Measurements from ENCODE around the gene TXNDC2. TPM values are rescaled to one million over a fixed set of nuclear protein-coding genes. Genes with fewer than 3 reads are reported as not detected.
"Not testable (repeated sequence)": the region's sequence is repeated elsewhere in the genome, so short reads cannot be mapped to it uniquely, and the experiment has no call there.

Gene TXNDC2
- polyA plus RNA-seq (2013, experiment 1 of 2; ENCODE audit: insufficient read length): 0.10 TPM
- 0.25 TPM for polyA plus RNA-seq (2013, experiment 2 of 2; ENCODE audit: insufficient read length)

GRCh38 chr18:9885170-9886004 is at the start of gene TXNDC2:
TXNDC2 (plus strand) TSS chr18:9885973; CDS start chr18:9886681, 708 bp downstream.
- DNase-seq: no peak

DNA sequence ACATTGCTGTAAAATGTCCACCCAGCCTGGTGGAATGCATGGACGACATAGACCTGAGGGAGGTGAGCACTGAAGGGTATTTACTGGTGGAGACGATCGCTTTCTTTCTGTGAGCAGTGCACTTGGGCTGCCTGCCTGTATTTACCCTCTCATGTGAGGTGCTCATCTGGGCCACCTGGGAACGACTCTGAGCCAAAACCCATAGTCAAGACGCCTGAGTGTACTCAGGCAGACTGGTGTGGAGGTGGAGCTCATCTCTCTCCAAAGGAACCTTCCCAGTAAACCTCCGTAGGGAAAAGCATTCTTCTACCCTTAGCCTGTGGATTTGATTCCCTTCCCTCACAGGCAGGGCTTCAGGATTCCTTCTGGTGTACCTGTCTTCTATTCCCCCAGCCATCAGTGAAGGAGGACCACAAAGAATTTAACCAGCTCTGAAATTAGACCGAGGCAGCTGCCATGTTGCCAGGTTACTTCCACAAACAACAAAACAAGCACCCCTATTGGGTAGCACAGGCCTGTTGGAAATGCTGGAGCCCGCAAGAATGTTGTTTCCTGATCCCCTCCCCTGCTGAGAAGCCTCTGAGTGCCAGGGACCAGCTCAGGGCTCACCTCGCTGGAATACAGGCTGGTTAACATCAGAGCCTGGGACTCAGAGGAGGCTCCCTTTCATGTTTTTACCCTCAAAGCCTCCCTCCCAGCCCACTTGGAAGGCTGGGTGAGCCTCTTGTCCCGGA is 47.5 kb upstream of the TXNDC2 start:
- peak; percentile 79 for DNase-seq

- DNase-seq: no peak
These were observed 46.6 kb upstream of the TXNDC2 start for GRCh38 chr18:9839211-9839610.

DNA sequence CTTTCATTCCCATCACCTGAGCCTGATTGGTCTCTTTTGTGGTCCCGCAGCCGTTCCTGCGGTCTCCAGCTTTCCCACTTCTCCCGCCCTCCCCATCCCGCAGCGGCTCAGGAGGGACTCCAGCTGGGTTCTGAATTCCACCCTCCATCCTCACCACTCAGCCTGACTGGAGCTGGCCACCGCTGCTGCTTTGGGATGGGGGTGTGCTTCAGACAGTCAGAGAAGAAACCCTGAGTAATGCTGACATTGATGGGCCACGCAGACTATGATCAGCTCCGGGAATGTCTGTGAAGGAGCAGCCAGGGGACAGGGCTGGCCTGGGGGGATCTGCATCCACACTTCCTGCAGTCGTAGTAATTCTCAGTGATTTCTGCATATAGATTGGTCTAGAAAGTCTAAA is 45.9 kb upstream of the TXNDC2 start:
- peak; percentile 63 for DNase-seq

GRCh38 chr18:9841752-9842151 is 44.0 kb upstream of the TXNDC2 start:
- no peak for DNase-seq

- DNase-seq: no peak
These were observed 43.3 kb upstream of the TXNDC2 start for GRCh38 chr18:9842448-9842847.

DNA sequence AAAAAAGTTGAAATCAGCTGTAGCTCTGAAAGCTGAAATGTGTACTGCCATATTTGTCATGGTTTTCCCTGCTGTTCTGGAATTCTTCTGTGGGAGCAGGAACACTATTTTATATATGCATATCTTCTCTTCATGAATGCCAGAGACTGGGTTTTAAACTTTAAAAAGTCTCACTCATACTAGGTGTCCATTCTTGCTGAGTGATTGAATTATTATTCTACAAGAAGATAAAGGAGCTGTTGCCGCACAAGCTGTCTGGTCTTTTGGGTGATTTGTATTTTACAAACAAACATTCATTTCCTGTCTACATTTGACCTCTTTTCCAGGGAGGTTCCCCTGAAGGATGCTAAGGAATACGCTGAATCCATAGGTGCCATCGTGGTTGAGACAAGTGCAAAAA is 40.5 kb upstream of the TXNDC2 start:
- peak; percentile 60 for DNase-seq

DNA sequence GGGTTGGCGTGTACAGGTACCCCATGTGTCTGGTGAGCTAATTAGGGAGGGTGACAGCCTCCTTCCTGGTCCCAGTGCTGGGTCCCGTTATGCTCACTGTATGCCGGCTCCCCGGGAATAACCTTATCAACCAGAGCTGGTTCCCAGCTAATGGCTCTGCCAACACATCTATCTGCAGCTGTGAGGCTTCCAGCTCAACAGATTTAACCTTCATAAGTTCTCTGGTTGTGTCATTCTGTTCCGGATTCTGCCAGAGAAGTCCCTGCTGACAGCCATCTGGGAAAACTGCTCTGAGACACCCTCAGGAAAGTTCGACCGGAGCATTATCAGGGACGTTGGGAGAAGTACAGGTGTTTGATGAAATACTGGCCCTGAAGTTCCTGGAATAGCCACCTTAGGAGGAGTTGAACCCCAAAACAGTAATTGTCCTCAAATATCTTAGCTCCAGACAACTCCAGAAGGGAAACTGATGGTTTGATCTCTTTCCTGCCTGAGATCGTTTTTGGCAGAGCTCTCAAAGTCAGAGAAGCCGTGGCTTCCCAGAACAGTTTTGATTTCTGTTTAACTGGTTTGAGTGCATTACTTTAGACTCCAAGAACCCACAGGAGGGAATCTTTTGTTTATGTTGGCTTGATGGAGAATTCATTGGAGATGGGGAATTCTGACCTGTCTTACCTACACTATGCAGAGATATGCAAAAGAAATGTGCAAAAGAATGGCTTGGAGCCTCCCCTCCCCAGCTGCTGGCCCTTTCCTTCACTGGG is 39.4 kb upstream of the TXNDC2 start:
- peak; percentile 22 for DNase-seq

DNA sequence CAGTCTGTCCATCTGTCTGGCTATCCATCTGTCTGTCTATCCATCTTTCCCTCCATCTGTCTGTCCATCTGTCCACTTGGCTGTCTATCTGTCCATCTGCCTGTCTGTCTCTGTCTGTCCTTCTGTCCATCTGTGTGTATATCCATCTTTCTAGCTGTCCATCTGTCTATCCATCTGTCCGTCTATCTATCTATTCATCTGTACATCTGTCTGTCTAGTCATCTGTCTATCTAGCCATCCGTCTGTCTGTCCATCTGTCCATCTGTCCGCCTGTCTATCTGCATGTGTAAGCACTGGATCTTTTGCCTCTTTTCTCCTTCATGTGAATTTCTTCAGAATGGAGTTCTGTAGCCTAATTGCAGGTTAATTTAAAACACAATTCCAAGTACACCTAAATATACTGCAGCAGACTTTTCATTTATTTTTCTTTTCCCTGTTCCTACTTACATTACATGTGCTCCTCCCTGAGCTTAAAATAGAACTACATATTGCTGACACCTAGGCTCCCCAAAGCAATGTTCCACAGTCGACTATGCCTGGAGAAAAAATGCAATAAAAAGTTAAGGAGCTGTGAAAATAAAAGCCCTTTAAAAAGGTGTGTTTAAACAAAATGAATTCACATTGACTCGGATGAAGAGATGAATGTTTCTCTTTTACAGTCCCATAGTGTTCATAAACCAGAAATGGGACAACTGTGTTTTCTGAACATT is 37.4 kb upstream of the TXNDC2 start:
- no peak for DNase-seq

GRCh38 chr18:9849407-9850283 is 36.1 kb upstream of the TXNDC2 start:
- DNase-seq: no peak

DNA sequence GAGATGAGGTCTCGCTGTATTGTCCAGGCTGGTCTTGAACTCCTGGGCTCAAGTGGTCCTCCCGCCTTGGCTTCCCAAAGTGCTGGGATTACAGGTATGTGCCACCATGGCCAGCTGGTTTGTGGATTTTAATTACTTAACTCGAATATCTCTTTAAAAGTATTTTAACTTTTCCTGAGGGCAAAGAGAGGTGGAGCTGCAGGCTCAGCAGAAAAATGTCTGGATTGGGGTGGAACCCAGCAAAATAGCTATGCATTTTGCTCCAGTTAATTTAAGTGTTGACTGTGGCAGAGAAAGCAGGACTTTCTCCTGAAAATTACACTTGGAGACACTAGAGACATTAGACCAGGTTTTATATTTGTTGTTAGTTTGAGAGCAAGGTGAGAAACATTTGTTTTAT is 35.5 kb upstream of the TXNDC2 start:
- DNase-seq: no peak

DNA sequence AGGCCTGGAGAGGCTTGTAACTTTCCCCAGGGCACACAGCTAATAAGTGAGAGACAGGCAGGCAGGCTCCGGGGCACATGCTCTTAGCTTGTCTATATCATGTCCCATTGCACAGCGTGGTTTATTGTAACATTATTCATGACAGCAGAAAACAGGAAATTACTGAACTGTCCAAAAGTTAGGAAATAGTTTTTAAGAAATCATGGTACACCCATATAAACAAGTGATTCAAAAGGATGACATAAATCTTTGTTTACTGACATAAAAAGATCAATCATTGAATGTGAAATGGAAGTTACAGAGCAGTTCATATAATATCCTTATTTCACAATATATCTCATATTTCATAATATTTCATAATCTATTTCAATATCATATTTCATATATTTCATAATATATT is 34.3 kb upstream of the TXNDC2 start:
- DNase-seq: no peak

GRCh38 chr18:9852266-9853081 is 33.3 kb upstream of the TXNDC2 start:
- no peak for DNase-seq

- DNase-seq: no peak
These were observed 30.7 kb upstream of the TXNDC2 start for GRCh38 chr18:9854801-9855676.

GRCh38 chr18:9855681-9856080 is 30.1 kb upstream of the TXNDC2 start:
- DNase-seq: no peak

GRCh38 chr18:9856092-9856491 is 29.7 kb upstream of the TXNDC2 start:
- DNase-seq: no peak

- DNase-seq: not testable (repeated sequence)
These were observed 28.2 kb upstream of the TXNDC2 start for GRCh38 chr18:9857479-9857998.

- no peak for DNase-seq
These were observed 27.1 kb upstream of the TXNDC2 start for GRCh38 chr18:9858642-9859041.

DNA sequence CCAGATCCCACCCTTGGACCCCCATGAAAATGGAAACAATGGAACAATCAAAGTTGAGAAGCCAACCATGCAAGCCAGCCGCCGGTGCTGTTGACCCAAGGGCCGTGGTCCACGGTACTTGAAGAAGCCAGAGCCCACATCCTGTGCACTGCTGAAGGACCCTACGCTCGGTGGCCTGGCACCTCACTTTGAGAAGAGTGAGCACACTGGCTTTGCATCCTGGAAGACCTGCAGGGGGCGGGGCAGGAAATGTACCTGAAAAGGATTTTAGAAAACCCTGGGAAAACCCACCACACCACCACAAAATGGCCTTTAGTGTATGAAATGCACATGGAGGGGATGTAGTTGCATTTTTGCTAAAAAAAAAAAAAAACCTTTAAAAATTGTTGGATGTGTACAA is 26.5 kb upstream of the TXNDC2 start:
- DNase-seq: no peak
